Activated CD8-positive, alpha-beta T cell treated with anti-CD3 and anti-CD28 coated beads for 36 hours (primary cell): ENCODE results near the gene SH3GL1. TPM values are rescaled to one million over a fixed set of nuclear protein-coding genes. Genes with fewer than 3 reads are reported as not detected.

ENCODE experiments used
- ATAC-seq: fragments of 200-7000 bp; cut with Tn5 transposase; one replicate; pipeline ENCODE4 v1.10.0; 2021; ENCODE audit warnings: mild to moderate bottlenecking, moderate library complexity
- CTCF ChIA-PET: fragments of 350-600 bp; sonication (Branson Sonifier 250); formaldehyde crosslinking; loops from one replicate; lab custom pipeline; 2021; ENCODE audit warnings: antibody characterized with exemption; lab: Charles Lee
- POLR2A ChIA-PET: fragments of 350-600 bp; sonication (Branson Sonifier 250); formaldehyde crosslinking; loops from one replicate; lab custom pipeline; 2021; ENCODE audit warnings: antibody characterized with exemption; lab: Charles Lee
- DNase-seq: peaks from one replicate; pipeline ENCODE4 v3.0.0-alpha.2; 2020
- H3K27ac Mint-ChIP-seq: one replicate; pipeline ENCODE4 v1.8.0; 2021; ENCODE audit warnings: mild to moderate bottlenecking, mixed read lengths
- H3K27me3 Mint-ChIP-seq: one replicate; pipeline ENCODE4 v1.8.0; 2021; ENCODE audit warnings: mixed read lengths
- H3K36me3 Mint-ChIP-seq: one replicate; pipeline ENCODE4 v1.8.0; 2021; ENCODE audit warnings: low read depth, mixed read lengths
- H3K4me1 Mint-ChIP-seq: one replicate; pipeline ENCODE4 v1.8.0; 2021; ENCODE audit warnings: low read depth, mixed read lengths
- H3K4me3 Mint-ChIP-seq: one replicate; pipeline ENCODE4 v1.8.0; 2021; ENCODE audit warnings: mild to moderate bottlenecking, moderate library complexity, mixed read lengths
- H3K9me3 Mint-ChIP-seq: one replicate; pipeline ENCODE4 v1.8.0; 2021; ENCODE audit warnings: mixed read lengths
- CTCF ChIP-seq: fragments of 200-600 bp; IDR thresholded peaks from one replicate; pipeline ENCODE4 v1.8.0; 2022; ENCODE audit warnings: antibody characterized with exemption, mild to moderate bottlenecking
- intact Hi-C: fragments of 100-400 bp; cut with micrococcal nuclease; formaldehyde crosslinking; loops from one replicate; pipeline ENCODE4 v1.10.0; 2022
- total RNA-seq, 2 experiments: library from RNA; stranded (reverse); gene quantifications; one replicate each; pipeline ENCODE4 v1.2.3, GENCODE V29; 2021

The SH3GL1 gene
- total RNA-seq, 2 experiments from 2014 or later: 53.1 to 59.2 TPM

GRCh38 chr19:4366666-4367335 is 33.5 kb downstream of the SH3GL1 start:
- no peak overlapping the region for H3K4me3 Mint-ChIP-seq
- peak overlapping the region; percentile 49 for H3K27ac Mint-ChIP-seq
- ATAC-seq (no peak), DNase-seq (no peak)
- peaks cover 17% of the 10 kb centered on the region for H3K36me3 Mint-ChIP-seq
- ChIA-PET CTCF (interaction anchor here (1.1 to 1.8 kb wide), 3 partner anchors 15 to 100 kb away, joined by 4 to 5 read pairs (median 4); partner anchors contain the start of gene SH3GL1), POLR2A (interaction anchor here (0.6 kb wide), 2 partner anchors 78 to 91 kb away, joined by 3 read pairs; no protein-coding TSS in a partner anchor)
- peaks cover 36% of the 10 kb centered on the region for H3K4me1 Mint-ChIP-seq
- TF ChIP-seq CTCF: no peak
- no peaks in the 10 kb centered on the region for H3K9me3 Mint-ChIP-seq
- no peaks in the 10 kb centered on the region for H3K27me3 Mint-ChIP-seq
- intact Hi-C loops: no loop called here

GRCh38 chr19:4365791-4366665 is 34.3 kb downstream of the SH3GL1 start:
- peaks cover 16% of the 10 kb centered on the region for H3K36me3 Mint-ChIP-seq

DNA sequence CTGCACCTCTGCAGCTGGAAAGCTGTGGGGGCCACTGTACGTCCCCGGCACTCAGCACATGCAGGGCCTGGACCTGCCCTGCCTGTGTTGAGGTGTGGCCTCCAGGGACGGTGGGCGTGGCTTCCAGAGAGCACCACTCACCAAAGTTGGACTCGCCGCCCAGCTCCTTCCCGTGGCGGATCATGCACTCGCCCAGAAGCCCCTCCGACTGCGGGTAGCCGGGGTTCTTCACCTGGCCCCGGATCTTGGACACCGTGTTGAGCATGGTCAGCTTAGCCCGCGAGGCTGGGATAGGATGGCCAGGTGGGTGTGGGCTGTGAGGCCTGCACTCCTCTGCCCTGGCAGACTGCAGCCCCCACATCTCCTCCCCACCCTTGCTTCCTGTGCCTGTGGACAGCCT is 35.0 kb downstream of the SH3GL1 start:
- peaks cover 12% of the 10 kb centered on the region for H3K36me3 Mint-ChIP-seq

More at GRCh38 chr19:4365791-4366665, 34.3 kb downstream of the SH3GL1 start:
- Mint-ChIP-seq H3K27ac (peak overlapping the region; percentile 49), H3K9me3 (no peaks in the 10 kb centered on the region), H3K4me1 (peaks cover 29% of the 10 kb centered on the region), H3K4me3 (no peak overlapping the region), H3K27me3 (no peaks in the 10 kb centered on the region)
- ChIA-PET POLR2A (interaction anchor here (0.6 to 1.5 kb wide), 3 partner anchors 14 to 90 kb away, joined by 3 to 7 read pairs (median 3); partner anchors contain the start of gene MPND), CTCF (interaction anchor here (1.1 to 1.8 kb wide), 3 partner anchors 14 to 99 kb away, joined by 4 to 5 read pairs (median 4); partner anchors contain the start of gene SH3GL1)
- TF ChIP-seq CTCF: no peak
- DNase-seq: no peak
- ATAC-seq: no peak
- intact Hi-C loops: no loop called here

GRCh38 chr19:4363571-4364304 is 36.6 kb downstream of the SH3GL1 start:
- CTCF ChIA-PET: interaction anchor here (0.7 to 4.6 kb wide), 3 partner anchors 11 to 97 kb away, joined by 3 to 23 read pairs (median 4); no protein-coding TSS in a partner anchor
- no peak for DNase-seq
- Mint-ChIP-seq H3K27ac (no peak overlapping the region), H3K4me1 (peaks cover 9% of the 10 kb centered on the region), H3K9me3 (no peaks in the 10 kb centered on the region), H3K36me3 (peaks cover 13% of the 10 kb centered on the region), H3K27me3 (no peaks in the 10 kb centered on the region), H3K4me3 (no peak overlapping the region)
- POLR2A ChIA-PET: interaction anchor here (0.8 to 1.2 kb wide), 2 partner anchors 13 to 20 kb away, joined by 3 read pairs; partner anchors contain the start of gene MPND
- intact Hi-C loops: loop anchor here (5.0 kb wide), 1 partner anchor 34 kb away; no protein-coding TSS in a partner anchor
- no peak for ATAC-seq
- no peak for TF ChIP-seq CTCF

More for the DNA sequence above, 35.0 kb downstream of the SH3GL1 start:
- peaks cover 22% of the 10 kb centered on the region for H3K4me1 Mint-ChIP-seq
- ChIA-PET CTCF (interaction anchor here (0.8 to 1.8 kb wide), 2 partner anchors 13 to 98 kb away, joined by 4 read pairs; no protein-coding TSS in a partner anchor), POLR2A (interaction anchor here (0.7 to 1.5 kb wide), 3 partner anchors 10 to 22 kb away, joined by 3 to 7 read pairs (median 4); partner anchors contain the start of gene MPND)
- H3K27ac Mint-ChIP-seq: no peak overlapping the region
- H3K4me3 Mint-ChIP-seq: no peak overlapping the region
- no peaks in the 10 kb centered on the region for H3K27me3 Mint-ChIP-seq
- TF ChIP-seq CTCF: no peak
- no peaks in the 10 kb centered on the region for H3K9me3 Mint-ChIP-seq
- DNase-seq (no peak), ATAC-seq (no peak)
- intact Hi-C loops: no loop called here
